Esophagus squamous epithelium (tissue), 5 donors: ENCODE results near the gene SCYGR8. TPM values are rescaled to one million over a fixed set of nuclear protein-coding genes. Genes with fewer than 3 reads are reported as not detected.
"Not testable (repeated sequence)": the region's sequence is repeated elsewhere in the genome, so short reads cannot be mapped to it uniquely, and the experiment has no call there.

ENCODE experiments used
- DNase-seq: peaks from one replicate; lab custom pipeline; 2025; lab: John Stamatoyannopoulos, UW
- H3K27ac ChIP-seq, 4 donors: fragments of 200-600 bp; sonication (generic); one replicate each; pipeline ENCODE4 v1.5.1; 2016 to 2019; ENCODE audit warnings: mild to moderate bottlenecking in 1 of 4
- H3K27me3 ChIP-seq, 4 donors: fragments of 200-600 bp; sonication (generic); 1 replicate in 3 of 4; 2 replicates in 1 of 4; pipeline versions ENCODE4 v1.5.1 to v1.6.0; 2017 to 2021; ENCODE audit warnings: antibody characterized with exemption in 1 of 4
- H3K36me3 ChIP-seq, 3 donors: fragments of 200-600 bp; sonication (generic); one replicate each; pipeline ENCODE4 v1.5.1; 2016 to 2019
- H3K4me1 ChIP-seq, 3 donors: fragments of 200-600 bp; sonication (generic); one replicate each; pipeline ENCODE4 v1.5.1; 2017 to 2019
- H3K4me3 ChIP-seq, 4 donors: fragments of 200-600 bp; sonication (generic); 1 replicate in 3 of 4; 2 replicates in 1 of 4; pipeline ENCODE4 v1.5.1; 2016 to 2019; ENCODE audit warnings: mild to moderate bottlenecking in 2 of 4, moderate library complexity in 1 of 4
- H3K9me3 ChIP-seq, 3 donors: fragments of 200-600 bp; sonication (generic); one replicate each; pipeline ENCODE4 v1.5.1; 2016 to 2019
- CTCF ChIP-seq, 6 experiments: fragments of 450-650 bp in 4 of 6; fragments of 200-600 bp in 2 of 6; sonication (generic) in 2 of 6; IDR thresholded peaks; one replicate each; pipeline ENCODE4 v1.5.1; 2016 to 2019; ENCODE audit warnings: antibody characterized with exemption in 6 of 6, mild to moderate bottlenecking in 4 of 6, moderate library complexity in 4 of 6
- POLR2A ChIP-seq, 4 donors: fragments of 450-650 bp; IDR thresholded peaks; one replicate each; pipeline ENCODE4 v1.6.1; 2017; ENCODE audit warnings: antibody characterized with exemption in 4 of 4, mild to moderate bottlenecking in 4 of 4, moderate library complexity in 3 of 4
- WGBS, 2 donors: methylation state at CpG; one replicate each; pipeline ENCODE4 v1.1.5; 2018; 5-methylcytosine and 5-hydroxymethylcytosine counted together
- intact Hi-C: fragments of 100-400 bp; cut with DNase I; formaldehyde crosslinking; loops from one replicate; pipeline ENCODE4 v1.15.0; 2022
- total RNA-seq, 4 donors: library from RNA; depleted of rRNA; stranded (reverse); fragments of >200 nt; gene quantifications; one replicate each; pipeline ENCODE4 v1.1.0, GENCODE V29; 2016
- donor health status: DM: yes; HTN: yes; CAD: no.

SCYGR8 gene
- total RNA-seq, 4 donors from 2014 or later, result not detected

- 6 to 15% methylated on average over 4 to 33 of the region's 35 CpGs for WGBS, 2 donors
- Histone ChIP-seq H3K4me3 (peak within 1 kb of the TSS; percentile 16 to 64 (median 42)), H3K27me3 (peaks cover 0 to 5% (median 0%) of the 10 kb centered on the region in 4 donors), H3K9me3 (no peaks in the 10 kb centered on the region), H3K27ac (peak within 1 kb of the TSS; percentile 14 to 79 (median 66)), H3K4me1 (peaks cover 8 to 20% (median 12%) of the 10 kb centered on the region in 3 donors), H3K36me3 (no peaks in the 10 kb centered on the region)
- no peak for DNase-seq
- intact Hi-C loops, result no loop called here
- TF ChIP-seq POLR2A (IDR thresholded peaks at IDR 0.05), result no peak
- no peak for TF ChIP-seq CTCF (IDR thresholded peaks at IDR 0.05)
Measured at GRCh38 chr2:227717687-227718567, 27.8 kb upstream of the SCYGR8 start, which contains the start of gene SLC19A3. Gene SLC19A3 (minus strand): TSS chr2:227718028. CDS start chr2:227702318, 15,710 bp downstream.

GRCh38 chr2:227719641-227720040 lies 26.1 kb upstream of the SCYGR8 start:
- Histone ChIP-seq H3K9me3 (no peaks in the 10 kb centered on the region), H3K27ac (no peak overlapping the region), H3K36me3 (no peaks in the 10 kb centered on the region), H3K4me3 (no peak overlapping the region), H3K27me3 (peaks cover 0 to 9% (median 0%) of the 10 kb centered on the region in 4 donors), H3K4me1 (peaks cover 8 to 20% (median 12%) of the 10 kb centered on the region in 3 donors)
- 69 to 87% methylated on average over 4 of the region's 4 CpGs for WGBS, 2 donors
- no peak for DNase-seq
- TF ChIP-seq POLR2A (IDR thresholded peaks at IDR 0.05) (no peak), CTCF (IDR thresholded peaks at IDR 0.05) (no peak)
- intact Hi-C loops, result no loop called here

GRCh38 chr2:227720680-227721079 lies 25.0 kb upstream of the SCYGR8 start:
- DNase-seq, result no peak
- intact Hi-C loops, result no loop called here

GRCh38 chr2:227722821-227723220 lies 22.9 kb upstream of the SCYGR8 start:
- DNase-seq, H3K9me3 ChIP-seq, H3K36me3 ChIP-seq, H3K4me3 ChIP-seq, intact Hi-C loops, H3K27ac ChIP-seq: not testable (repeated sequence)
- WGBS, 2 donors, result 45 to 59% methylated on average over 4 to 5 of the region's 7 CpGs
- Histone ChIP-seq H3K4me1 (peaks cover 4 to 12% (median 9%) of the 10 kb centered on the region in 3 donors), H3K27me3 (peaks cover 0 to 11% (median 0%) of the 10 kb centered on the region in 4 donors)

More at GRCh38 chr2:227720680-227721079, 25.0 kb upstream of the SCYGR8 start:
- peaks cover 8 to 20% (median 12%) of the 10 kb centered on the region in 3 donors for H3K4me1 ChIP-seq
- 57 to 63% methylated on average over 2 to 4 of the region's 4 CpGs for WGBS, 2 donors
- peaks cover 0 to 12% (median 0%) of the 10 kb centered on the region in 4 donors for H3K27me3 ChIP-seq
- no peaks in the 10 kb centered on the region for H3K9me3 ChIP-seq
- no peak overlapping the region for H3K4me3 ChIP-seq
- no peaks in the 10 kb centered on the region for H3K36me3 ChIP-seq
- H3K27ac ChIP-seq, result no peak overlapping the region
- no peak for TF ChIP-seq CTCF (IDR thresholded peaks at IDR 0.05)
- no peak for TF ChIP-seq POLR2A (IDR thresholded peaks at IDR 0.05)

GRCh38 chr2:227724394-227725039 lies 21.2 kb upstream of the SCYGR8 start, which contains the start of gene SCYGR6:
Gene SCYGR6 (minus strand): TSS chr2:227724757. CDS start chr2:227724757, 0 bp downstream.
- H3K4me1 ChIP-seq, result no peaks in the 10 kb centered on the region
- DNase-seq, result no peak
- intact Hi-C loops, result no loop called here
- H3K9me3 ChIP-seq, result no peaks in the 10 kb centered on the region
- no peaks in the 10 kb centered on the region for H3K36me3 ChIP-seq
- H3K27me3 ChIP-seq, result peaks cover 0 to 12% (median 0%) of the 10 kb centered on the region in 4 donors
- H3K27ac ChIP-seq, result no peak within 1 kb of the TSS
- TF ChIP-seq POLR2A (IDR thresholded peaks at IDR 0.05) (no peak), CTCF (IDR thresholded peaks at IDR 0.05) (no peak)
- WGBS, 2 donors, result 73 to 81% methylated on average over 2 to 8 of the region's 15 CpGs
- H3K4me3 ChIP-seq, result no peak within 1 kb of the TSS
